Neural cell (in vitro differentiated cells): Measurements from ENCODE around the gene COL23A1.

Source experiments
- CTCF ChIP-seq: fragments of 450-650 bp; IDR thresholded peaks from 2 replicates; pipeline ENCODE4 v1.5.1; 2014; ENCODE audit warnings: antibody characterized with exemption, mild to moderate bottlenecking, moderate library complexity; ENCODE audit not compliant: poor library complexity, severe bottlenecking
- EZH2 ChIP-seq: fragments of 200-600, 300-800 bp; shearing (Covaris generic), sonication (generic); IDR thresholded peaks from 2 replicates; pipeline ENCODE4 v1.6.1; 2014; ENCODE audit warnings: antibody characterized with exemption, low read length, borderline replicate concordance, mild to moderate bottlenecking; ENCODE audit not compliant: insufficient read depth, poor library complexity, severe bottlenecking
- MXI1 ChIP-seq: fragments of 450-650 bp; conservative IDR thresholded peaks from 2 replicates; pipeline ENCODE4 v1.6.1; 2014; ENCODE audit warnings: antibody characterized with exemption, mild to moderate bottlenecking; ENCODE audit not compliant: poor library complexity, severe bottlenecking
- RAD21 ChIP-seq: fragments of 450-650 bp; conservative IDR thresholded peaks from 2 replicates; pipeline ENCODE4 v1.6.1; 2014; ENCODE audit warnings: antibody characterized with exemption, mild to moderate bottlenecking, moderate library complexity
- REST ChIP-seq: IDR thresholded peaks from 2 replicates; pipeline ENCODE4 v1.6.1; 2012; ENCODE audit warnings: borderline replicate concordance
- SMC3 ChIP-seq: fragments of 450-650 bp; conservative IDR thresholded peaks from 2 replicates; pipeline ENCODE4 v1.6.1; 2014; ENCODE audit warnings: antibody characterized with exemption, mild to moderate bottlenecking, moderate library complexity; ENCODE audit not compliant: poor library complexity
- TAF1 ChIP-seq: IDR thresholded peaks from 2 replicates; pipeline ENCODE4 v1.6.1; 2012; ENCODE audit warnings: low read depth

- TF ChIP-seq CTCF, result no peak
- TF ChIP-seq EZH2, result no peak
- no peak for TF ChIP-seq RAD21
- no peak for TF ChIP-seq TAF1
- TF ChIP-seq SMC3, result no peak
- TF ChIP-seq MXI1, result no peak
- TF ChIP-seq REST, result no peak
Observed at GRCh38 chr5:178421699-178422399, 168.3 kb downstream of the COL23A1 start.
